Cardiac muscle cell (in vitro differentiated cells and primary cell): ENCODE data around the gene CASKIN1. TPM values are rescaled to one million over a fixed set of nuclear protein-coding genes. Genes with fewer than 3 reads are reported as not detected.
"Not testable (repeated sequence)": the region's sequence is repeated elsewhere in the genome, so short reads cannot be mapped to it uniquely, and the experiment has no call there.

Experiments used
- DNase-seq, 2 donors: peaks; one replicate each; pipeline versions ENCODE4 v3.0.0 to v3.0.0-alpha.2; 2010 to 2017; ENCODE audit warnings: low read depth in 1 of 2, low spot score in 1 of 2
- H3K27ac ChIP-seq: fragments of 200-600 bp; sonication (generic); 2 replicates; pipeline ENCODE4 v1.5.1; 2016
- H3K27me3 ChIP-seq: fragments of 200-600 bp; sonication (generic); 2 replicates; pipeline ENCODE4 v1.6.0; 2016; ENCODE audit warnings: control low read depth
- H3K36me3 ChIP-seq: fragments of 200-600 bp; sonication (generic); 2 replicates; pipeline ENCODE4 v1.5.1; 2016; ENCODE audit warnings: control low read depth
- H3K4me1 ChIP-seq: fragments of 200-600 bp; sonication (generic); 2 replicates; pipeline ENCODE4 v1.8.1; 2017; ENCODE audit warnings: low read depth, mild to moderate bottlenecking, mixed run types
- H3K4me3 ChIP-seq: fragments of 200-600 bp; sonication (generic); 2 replicates; pipeline ENCODE4 v1.5.1; 2016; ENCODE audit warnings: mild to moderate bottlenecking
- H3K9me3 ChIP-seq: fragments of 200-600 bp; sonication (generic); 2 replicates; pipeline ENCODE4 v1.5.1; 2017; ENCODE audit warnings: low read depth, mild to moderate bottlenecking, control low read depth
- polyA plus RNA-seq: library from polyadenylated mRNA; unstranded; fragments of >200 nt; fragmentation: Nextera tagmentation; extraction: Ambion mirVana; gene quantifications from 2 replicates; pipeline ENCODE4 v1.2.1, GENCODE V29; 2016
- total RNA-seq: library from RNA; depleted of rRNA; stranded (reverse); fragments of >200 nt; gene quantifications from 2 replicates; pipeline ENCODE4 v1.2.3, GENCODE V29; 2016
- TF ChIP-seq, protein P1 (sequence below): IDR thresholded peaks from 2 replicates; pipeline ENCODE4 v1.5.1; 2012; ENCODE audit warnings: low read depth, mild to moderate bottlenecking, low read length

Gene CASKIN1
- total and polyA plus RNA-seq, 2 experiments from 2014 or later, result 14.3 to 15.5 TPM

DNA sequence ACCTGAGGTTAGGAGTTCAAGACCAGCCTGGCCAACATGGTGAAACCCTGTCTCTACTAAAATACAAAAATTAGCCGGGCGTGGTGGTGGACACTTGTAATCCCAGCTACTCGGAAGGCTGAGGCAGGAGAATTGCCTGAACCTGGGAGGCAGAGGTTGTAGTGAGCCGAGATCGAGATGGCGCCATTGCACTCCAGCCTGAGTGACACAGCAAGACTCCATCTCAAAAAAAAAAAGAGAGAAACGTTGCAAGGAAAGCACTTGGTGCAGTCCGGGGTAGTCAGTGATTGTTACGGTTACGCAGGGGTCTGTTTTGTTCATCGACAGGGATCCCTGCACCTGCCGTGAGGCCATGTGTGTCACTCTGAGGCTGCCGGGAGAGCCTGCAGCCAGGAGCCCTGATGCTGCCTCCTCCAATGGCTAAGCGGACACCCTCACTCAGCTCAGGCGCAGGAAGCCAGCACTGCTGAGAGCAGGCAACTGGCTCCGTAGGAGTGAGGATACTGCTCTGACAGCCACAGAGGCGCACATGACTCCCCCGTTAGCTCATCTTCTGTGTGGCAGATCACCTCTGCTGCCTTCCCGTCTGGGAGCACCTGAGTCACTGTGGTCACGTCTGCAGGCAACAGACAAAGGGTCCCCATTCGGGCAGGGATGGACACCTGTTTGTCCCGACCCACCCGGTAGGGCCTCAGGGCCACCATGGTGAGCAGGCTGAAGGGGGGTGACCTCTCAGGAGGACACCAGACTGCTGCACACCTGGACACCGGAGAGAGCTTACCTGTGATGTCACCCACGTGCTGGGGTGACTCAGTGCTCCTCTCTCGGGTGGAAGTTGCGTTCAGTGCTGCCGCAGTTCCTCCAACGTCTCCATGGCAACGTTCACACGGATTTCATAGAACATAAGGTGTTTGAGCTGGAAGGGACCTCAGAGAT is 53.2 kb downstream of the CASKIN1 start:
- Histone ChIP-seq H3K27me3 (no peaks in the 10 kb centered on the region), H3K4me1 (no peaks in the 10 kb centered on the region), H3K4me3 (no peak overlapping the region), H3K27ac (no peak overlapping the region), H3K9me3 (no peaks in the 10 kb centered on the region), H3K36me3 (no peaks in the 10 kb centered on the region)
- DNase-seq, result no peak
- TF ChIP-seq, protein P1, sequence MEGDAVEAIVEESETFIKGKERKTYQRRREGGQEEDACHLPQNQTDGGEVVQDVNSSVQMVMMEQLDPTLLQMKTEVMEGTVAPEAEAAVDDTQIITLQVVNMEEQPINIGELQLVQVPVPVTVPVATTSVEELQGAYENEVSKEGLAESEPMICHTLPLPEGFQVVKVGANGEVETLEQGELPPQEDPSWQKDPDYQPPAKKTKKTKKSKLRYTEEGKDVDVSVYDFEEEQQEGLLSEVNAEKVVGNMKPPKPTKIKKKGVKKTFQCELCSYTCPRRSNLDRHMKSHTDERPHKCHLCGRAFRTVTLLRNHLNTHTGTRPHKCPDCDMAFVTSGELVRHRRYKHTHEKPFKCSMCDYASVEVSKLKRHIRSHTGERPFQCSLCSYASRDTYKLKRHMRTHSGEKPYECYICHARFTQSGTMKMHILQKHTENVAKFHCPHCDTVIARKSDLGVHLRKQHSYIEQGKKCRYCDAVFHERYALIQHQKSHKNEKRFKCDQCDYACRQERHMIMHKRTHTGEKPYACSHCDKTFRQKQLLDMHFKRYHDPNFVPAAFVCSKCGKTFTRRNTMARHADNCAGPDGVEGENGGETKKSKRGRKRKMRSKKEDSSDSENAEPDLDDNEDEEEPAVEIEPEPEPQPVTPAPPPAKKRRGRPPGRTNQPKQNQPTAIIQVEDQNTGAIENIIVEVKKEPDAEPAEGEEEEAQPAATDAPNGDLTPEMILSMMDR, result no peak

DNA sequence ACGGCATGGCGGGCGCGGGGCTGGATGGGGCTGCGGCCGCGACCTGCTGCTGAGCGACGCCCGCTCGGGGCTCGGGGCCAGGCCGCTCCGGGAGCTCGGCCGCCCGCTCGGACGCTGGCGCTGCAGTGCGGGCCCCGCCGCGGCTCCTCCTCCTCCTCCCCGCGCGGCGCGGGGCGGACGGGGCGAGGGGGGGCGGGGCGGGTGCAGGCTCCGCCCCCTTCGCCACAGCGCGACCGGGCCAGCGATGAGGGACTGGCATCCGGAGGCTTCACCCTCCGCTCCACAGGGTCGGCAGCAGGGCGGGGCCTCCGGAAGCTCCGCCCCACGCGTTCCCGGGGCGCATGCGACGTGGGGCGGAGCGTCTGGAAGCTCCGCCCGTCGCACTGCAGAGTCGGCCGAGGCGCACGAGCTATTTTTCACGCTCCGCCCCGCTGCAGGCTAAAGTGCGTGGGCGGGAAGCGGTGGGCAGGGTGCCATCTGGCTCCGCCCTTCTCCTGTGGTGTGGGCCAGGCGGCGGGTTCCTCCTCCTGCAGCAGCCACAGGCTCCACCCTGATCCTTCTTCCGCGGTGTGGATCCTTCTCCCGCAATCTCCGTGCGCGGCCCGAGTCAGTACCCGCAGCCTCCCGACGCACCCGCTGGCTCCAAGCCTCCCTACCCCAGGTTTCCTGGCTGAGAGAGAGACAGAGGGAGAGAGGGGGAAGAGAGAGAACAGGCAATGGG is 60.5 kb downstream of the CASKIN1 start, which contains the start of gene PKD1:
Gene PKD1, minus strand, starts transcription at position 129 of the 721 bp plus-strand sequence. CDS start 209 bp downstream, outside the sequence.
- Histone ChIP-seq H3K27ac (peak within 1 kb of the TSS; percentile 68), H3K4me3 (peak within 1 kb of the TSS; percentile 58)
- H3K4me1 ChIP-seq, H3K27me3 ChIP-seq, H3K36me3 ChIP-seq, H3K9me3 ChIP-seq: not testable (repeated sequence)
- DNase-seq, result peak; percentile 90 to 97

DNA sequence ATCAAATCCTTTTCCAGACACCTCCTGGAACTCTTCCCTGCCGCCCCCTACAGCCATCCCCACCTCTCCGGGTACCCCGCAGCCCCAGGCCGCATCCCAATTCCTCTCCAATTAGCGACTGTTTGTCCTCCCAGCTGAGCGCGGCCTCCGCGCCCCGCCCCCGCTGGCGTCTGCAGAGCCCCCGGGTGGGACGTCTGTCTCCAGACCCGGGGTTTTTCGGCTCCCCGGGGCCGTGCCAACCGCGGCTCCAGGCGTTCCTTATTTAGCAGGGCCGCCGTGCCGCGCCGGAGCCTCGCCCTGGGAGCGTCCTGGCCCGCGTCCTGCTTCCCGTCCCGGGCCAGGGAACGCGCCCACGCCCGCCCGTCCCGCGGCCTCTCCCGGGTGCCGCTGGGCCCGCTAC is 61.3 kb downstream of the CASKIN1 start:
- DNase-seq, H3K4me1 ChIP-seq, H3K9me3 ChIP-seq, H3K36me3 ChIP-seq, H3K27me3 ChIP-seq: not testable (repeated sequence)
- Histone ChIP-seq H3K27ac (peak overlapping the region; percentile 54), H3K4me3 (peak overlapping the region; percentile 58)

DNA sequence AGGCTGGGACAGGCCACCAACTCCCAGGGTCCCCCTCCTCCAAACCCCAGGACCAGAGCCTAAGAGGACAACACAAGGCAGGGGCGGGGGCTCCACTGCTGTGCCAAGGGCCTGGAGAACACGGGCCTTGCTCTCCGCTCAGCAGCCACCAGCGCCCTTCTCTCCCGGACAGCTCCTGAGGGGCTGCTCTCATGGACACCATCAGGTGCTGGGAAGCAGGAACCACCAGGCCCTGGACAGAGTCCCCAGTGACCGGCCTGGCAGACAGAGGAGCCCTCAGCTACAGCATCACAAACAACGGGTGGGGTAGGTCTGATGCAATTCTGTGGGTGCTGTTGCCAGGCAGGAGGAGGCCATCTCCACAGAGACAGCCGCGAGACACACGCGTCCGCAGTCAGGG is 62.6 kb downstream of the CASKIN1 start:
- H3K36me3 ChIP-seq, H3K4me1 ChIP-seq, H3K27ac ChIP-seq, H3K27me3 ChIP-seq, H3K9me3 ChIP-seq, H3K4me3 ChIP-seq, DNase-seq: not testable (repeated sequence)

DNA sequence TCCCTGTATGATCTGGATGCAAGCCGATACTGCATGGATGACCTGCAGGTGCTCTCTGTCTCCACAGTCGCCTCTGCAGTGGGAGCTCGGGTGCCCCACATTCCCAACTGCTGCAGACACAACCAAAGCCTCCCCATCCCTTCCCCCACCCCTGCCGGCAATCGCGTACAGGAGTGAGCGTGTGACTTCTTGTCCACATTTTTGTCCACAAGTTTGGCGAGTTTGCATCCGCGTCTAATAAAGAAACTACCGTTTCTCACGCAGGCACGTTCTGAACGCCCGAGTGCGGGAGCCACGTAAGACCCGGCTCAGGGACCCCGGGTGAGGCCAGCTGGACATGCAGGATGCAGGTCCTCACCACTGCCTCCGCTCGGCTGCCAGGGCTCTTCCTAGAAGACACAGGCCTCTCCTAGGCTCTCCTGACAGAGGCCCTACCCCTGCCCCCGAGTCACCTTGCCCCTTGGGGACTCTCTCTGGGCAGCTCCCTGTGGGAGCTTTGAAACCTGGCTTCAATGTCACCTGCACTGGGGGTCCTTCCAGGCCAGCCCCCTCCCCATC is 66.4 kb downstream of the CASKIN1 start:
- not testable (repeated sequence) for H3K4me3 ChIP-seq, H3K27me3 ChIP-seq, DNase-seq, H3K36me3 ChIP-seq, H3K9me3 ChIP-seq, H3K27ac ChIP-seq, H3K4me1 ChIP-seq

DNA sequence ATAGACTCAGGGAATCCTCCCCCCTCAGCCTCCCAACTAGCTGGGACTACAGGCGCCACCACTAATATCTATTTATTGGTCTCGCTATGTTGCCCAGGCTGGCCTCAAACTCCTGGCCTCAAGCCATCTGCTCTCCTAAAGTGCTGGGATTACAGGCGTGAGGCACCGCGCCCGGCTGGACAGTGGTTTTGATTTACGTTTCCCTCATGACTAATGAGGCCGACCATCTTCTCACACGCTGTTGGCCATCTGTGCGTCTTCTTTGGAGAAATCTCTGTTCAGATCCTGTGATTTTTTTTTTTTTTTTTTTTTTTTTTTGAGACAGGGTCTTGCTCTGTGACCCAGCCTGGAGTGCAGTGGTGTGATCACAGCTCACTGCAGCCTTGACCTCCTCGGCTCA is 67.2 kb downstream of the CASKIN1 start:
- DNase-seq, result peak in 1 of 2 donors; percentile 55
- not testable (repeated sequence) for H3K4me3 ChIP-seq, H3K9me3 ChIP-seq, H3K27ac ChIP-seq, H3K36me3 ChIP-seq, H3K27me3 ChIP-seq
- H3K4me1 ChIP-seq, result peaks cover 14% of the 10 kb centered on the region

DNA sequence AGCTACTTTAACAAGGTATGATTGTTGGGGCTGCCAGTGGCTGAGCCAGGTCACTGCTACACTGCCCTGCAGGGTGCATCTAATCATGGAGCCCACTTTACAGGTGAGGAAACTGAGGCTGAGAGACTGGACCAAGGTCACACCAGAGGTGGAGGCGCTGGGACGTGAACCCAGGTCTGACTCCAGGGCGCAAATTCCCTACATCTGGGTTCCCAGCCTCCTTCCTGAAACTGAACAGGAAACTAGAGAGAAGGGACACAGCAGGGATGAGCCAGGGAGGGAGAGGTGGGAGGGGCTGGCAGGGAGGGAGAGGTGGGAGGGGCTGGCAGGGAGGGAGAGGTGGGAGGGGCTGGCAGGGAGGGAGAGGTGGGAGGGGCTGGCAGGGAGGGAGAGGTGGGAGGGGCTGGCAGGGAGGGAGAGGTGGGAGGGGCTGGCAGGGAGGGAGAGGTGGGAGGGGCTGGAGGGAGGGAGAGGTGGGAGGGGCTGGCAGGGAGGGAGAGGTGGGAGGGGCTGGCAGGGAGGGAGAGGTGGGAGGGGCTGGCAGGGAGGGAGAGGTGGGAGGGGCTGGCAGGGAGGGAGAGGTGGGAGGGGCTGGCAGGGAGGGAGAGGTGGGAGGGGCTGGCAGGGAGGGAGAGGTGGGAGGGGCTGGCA is 68.7 kb downstream of the CASKIN1 start:
- H3K4me3 ChIP-seq, H3K27me3 ChIP-seq, H3K36me3 ChIP-seq, H3K27ac ChIP-seq, H3K9me3 ChIP-seq: not testable (repeated sequence)
- peaks cover 16% of the 10 kb centered on the region for H3K4me1 ChIP-seq
- DNase-seq, result peak in 1 of 2 donors; percentile 61

Other genes with a start within 250 kb of the CASKIN1 start
- gene RPL3L, start 241.9 kb downstream of the CASKIN1 start, total RNA-seq, result not detected in 2 replicates
- gene RPL3L, start 241.9 kb downstream of the CASKIN1 start, polyA plus RNA-seq, result 0.07 and 0.28 TPM in 2 replicates
- gene NDUFB10, start 237.1 kb downstream of the CASKIN1 start, total RNA-seq, result 291 and 575 TPM in 2 replicates
- gene NDUFB10, start 237.1 kb downstream of the CASKIN1 start, polyA plus RNA-seq, result 485 and 518 TPM in 2 replicates
- gene RPS2, start 231.8 kb downstream of the CASKIN1 start, total RNA-seq, result 2,958 and 3,550 TPM in 2 replicates
- 2,155 and 2,484 TPM in 2 replicates for gene RPS2, start 231.8 kb downstream of the CASKIN1 start, polyA plus RNA-seq
- gene RNF151, start 229.7 kb downstream of the CASKIN1 start, total RNA-seq, result 0.21 TPM in 1 of 2 replicates, not detected in the other
- gene RNF151, start 229.7 kb downstream of the CASKIN1 start, polyA plus RNA-seq, result 0.38 and 0.54 TPM in 2 replicates
- 72.4 and 94.7 TPM in 2 replicates for gene TBL3, start 224.6 kb downstream of the CASKIN1 start, total RNA-seq
- 67.3 and 82.9 TPM in 2 replicates for gene TBL3, start 224.6 kb downstream of the CASKIN1 start, polyA plus RNA-seq
- gene NOXO1, start 215.1 kb downstream of the CASKIN1 start, total RNA-seq, result 0.25 and 1.3 TPM in 2 replicates
- gene NOXO1, start 215.1 kb downstream of the CASKIN1 start, polyA plus RNA-seq, result 0.80 and 1.2 TPM in 2 replicates
- 52.8 and 53.5 TPM in 2 replicates for gene GFER, start 212.4 kb downstream of the CASKIN1 start, total RNA-seq
- 43.8 and 46.9 TPM in 2 replicates for gene GFER, start 212.4 kb downstream of the CASKIN1 start, polyA plus RNA-seq
- 27.2 and 28.5 TPM in 2 replicates for gene SYNGR3, start 206.6 kb downstream of the CASKIN1 start, total RNA-seq
- gene SYNGR3, start 206.6 kb downstream of the CASKIN1 start, polyA plus RNA-seq, result 21.8 and 27.1 TPM in 2 replicates
- 35.6 and 50.4 TPM in 2 replicates for gene ZNF598, start 186.8 kb downstream of the CASKIN1 start, total RNA-seq
- gene ZNF598, start 186.8 kb downstream of the CASKIN1 start, polyA plus RNA-seq, result 28.8 and 34.5 TPM in 2 replicates
- 3.3 and 16.2 TPM in 2 replicates for gene NPW, start 176.8 kb downstream of the CASKIN1 start, total RNA-seq
- 13.4 and 38.6 TPM in 2 replicates for gene NPW, start 176.8 kb downstream of the CASKIN1 start, polyA plus RNA-seq
- 33.0 and 34.7 TPM in 2 replicates for gene NHERF2, start 169.7 kb downstream of the CASKIN1 start, total RNA-seq
- 37.4 and 50.7 TPM in 2 replicates for gene NHERF2, start 169.7 kb downstream of the CASKIN1 start, polyA plus RNA-seq
- gene NTHL1, start 148.8 kb downstream of the CASKIN1 start, total RNA-seq, result 61.1 and 61.3 TPM in 2 replicates
- 51.3 and 62.7 TPM in 2 replicates for gene NTHL1, start 148.8 kb downstream of the CASKIN1 start, polyA plus RNA-seq
- gene TSC2, start 148.6 kb downstream of the CASKIN1 start, total RNA-seq, result 103 and 152 TPM in 2 replicates
- gene TSC2, start 148.6 kb downstream of the CASKIN1 start, polyA plus RNA-seq, result 123 and 142 TPM in 2 replicates
- gene PKD1, start 60.7 kb downstream of the CASKIN1 start, total RNA-seq, result 115 and 206 TPM in 2 replicates
- gene PKD1, start 60.7 kb downstream of the CASKIN1 start, polyA plus RNA-seq, result 49.9 and 55.3 TPM in 2 replicates
- gene RAB26, start 48.0 kb downstream of the CASKIN1 start, total RNA-seq, result 5.0 and 6.5 TPM in 2 replicates
- gene RAB26, start 48.0 kb downstream of the CASKIN1 start, polyA plus RNA-seq, result 12.1 and 16.7 TPM in 2 replicates
- gene TRAF7, start 40.8 kb downstream of the CASKIN1 start, total RNA-seq, result 67.5 and 71.6 TPM in 2 replicates
- 32.3 and 37.4 TPM in 2 replicates for gene TRAF7, start 40.8 kb downstream of the CASKIN1 start, polyA plus RNA-seq
- gene MLST8, start 8.8 kb upstream of the CASKIN1 start, total RNA-seq, result 81.4 and 100.0 TPM in 2 replicates
- 117 and 122 TPM in 2 replicates for gene MLST8, start 8.8 kb upstream of the CASKIN1 start, polyA plus RNA-seq
- 24.4 and 24.6 TPM in 2 replicates for gene BRICD5, start 14.3 kb upstream of the CASKIN1 start, total RNA-seq
- gene BRICD5, start 14.3 kb upstream of the CASKIN1 start, polyA plus RNA-seq, result 16.0 and 21.8 TPM in 2 replicates
- 43.2 and 61.8 TPM in 2 replicates for gene PGP, start 18.2 kb upstream of the CASKIN1 start, total RNA-seq
- 41.9 and 57.9 TPM in 2 replicates for gene PGP, start 18.2 kb upstream of the CASKIN1 start, polyA plus RNA-seq
- gene E4F1, start 27.0 kb upstream of the CASKIN1 start, total RNA-seq, result 48.1 and 55.4 TPM in 2 replicates
- 27.7 and 28.3 TPM in 2 replicates for gene E4F1, start 27.0 kb upstream of the CASKIN1 start, polyA plus RNA-seq
- 1.1 and 1.5 TPM in 2 replicates for gene DNASE1L2, start 39.8 kb upstream of the CASKIN1 start, total RNA-seq
- gene DNASE1L2, start 39.8 kb upstream of the CASKIN1 start, polyA plus RNA-seq, result 0.68 and 1.3 TPM in 2 replicates
- 137 and 197 TPM in 2 replicates for gene ECI1, start 55.0 kb upstream of the CASKIN1 start, total RNA-seq
- 343 and 407 TPM in 2 replicates for gene ECI1, start 55.0 kb upstream of the CASKIN1 start, polyA plus RNA-seq
- gene RNPS1, start 71.5 kb upstream of the CASKIN1 start, total RNA-seq, result 182 and 220 TPM in 2 replicates
- gene RNPS1, start 71.5 kb upstream of the CASKIN1 start, polyA plus RNA-seq, result 319 and 398 TPM in 2 replicates
- gene ABCA3, start 144.1 kb upstream of the CASKIN1 start, total RNA-seq, result 14.2 and 14.5 TPM in 2 replicates
- 11.1 and 16.9 TPM in 2 replicates for gene ABCA3, start 144.1 kb upstream of the CASKIN1 start, polyA plus RNA-seq
- gene CCNF, start 232.8 kb upstream of the CASKIN1 start, total RNA-seq, result 10.5 and 44.0 TPM in 2 replicates
- gene CCNF, start 232.8 kb upstream of the CASKIN1 start, polyA plus RNA-seq, result 9.2 and 48.2 TPM in 2 replicates